Choroid plexus epithelial cell (primary cell): ENCODE measurements around the gene CHADL.

Source experiments
- DNase-seq: peaks from one replicate; pipeline ENCODE4 v3.0.0-alpha.2; 2010; ENCODE audit warnings: low read depth
- H3K4me3 ChIP-seq: 2 replicates; pipeline ENCODE4 v1.5.1; 2011; ENCODE audit warnings: low read depth, mild to moderate bottlenecking, control low read depth, low read length, moderate library complexity
- TF ChIP-seq, protein P1 (sequence below): conservative IDR thresholded peaks from 2 replicates; pipeline ENCODE4 v1.5.1; 2011; ENCODE audit warnings: low read depth, mild to moderate bottlenecking, control low read depth, inconsistent platforms, low read length, moderate library complexity

Gene CHADL, protein sequence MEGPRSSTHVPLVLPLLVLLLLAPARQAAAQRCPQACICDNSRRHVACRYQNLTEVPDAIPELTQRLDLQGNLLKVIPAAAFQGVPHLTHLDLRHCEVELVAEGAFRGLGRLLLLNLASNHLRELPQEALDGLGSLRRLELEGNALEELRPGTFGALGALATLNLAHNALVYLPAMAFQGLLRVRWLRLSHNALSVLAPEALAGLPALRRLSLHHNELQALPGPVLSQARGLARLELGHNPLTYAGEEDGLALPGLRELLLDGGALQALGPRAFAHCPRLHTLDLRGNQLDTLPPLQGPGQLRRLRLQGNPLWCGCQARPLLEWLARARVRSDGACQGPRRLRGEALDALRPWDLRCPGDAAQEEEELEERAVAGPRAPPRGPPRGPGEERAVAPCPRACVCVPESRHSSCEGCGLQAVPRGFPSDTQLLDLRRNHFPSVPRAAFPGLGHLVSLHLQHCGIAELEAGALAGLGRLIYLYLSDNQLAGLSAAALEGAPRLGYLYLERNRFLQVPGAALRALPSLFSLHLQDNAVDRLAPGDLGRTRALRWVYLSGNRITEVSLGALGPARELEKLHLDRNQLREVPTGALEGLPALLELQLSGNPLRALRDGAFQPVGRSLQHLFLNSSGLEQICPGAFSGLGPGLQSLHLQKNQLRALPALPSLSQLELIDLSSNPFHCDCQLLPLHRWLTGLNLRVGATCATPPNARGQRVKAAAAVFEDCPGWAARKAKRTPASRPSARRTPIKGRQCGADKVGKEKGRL

DNA sequence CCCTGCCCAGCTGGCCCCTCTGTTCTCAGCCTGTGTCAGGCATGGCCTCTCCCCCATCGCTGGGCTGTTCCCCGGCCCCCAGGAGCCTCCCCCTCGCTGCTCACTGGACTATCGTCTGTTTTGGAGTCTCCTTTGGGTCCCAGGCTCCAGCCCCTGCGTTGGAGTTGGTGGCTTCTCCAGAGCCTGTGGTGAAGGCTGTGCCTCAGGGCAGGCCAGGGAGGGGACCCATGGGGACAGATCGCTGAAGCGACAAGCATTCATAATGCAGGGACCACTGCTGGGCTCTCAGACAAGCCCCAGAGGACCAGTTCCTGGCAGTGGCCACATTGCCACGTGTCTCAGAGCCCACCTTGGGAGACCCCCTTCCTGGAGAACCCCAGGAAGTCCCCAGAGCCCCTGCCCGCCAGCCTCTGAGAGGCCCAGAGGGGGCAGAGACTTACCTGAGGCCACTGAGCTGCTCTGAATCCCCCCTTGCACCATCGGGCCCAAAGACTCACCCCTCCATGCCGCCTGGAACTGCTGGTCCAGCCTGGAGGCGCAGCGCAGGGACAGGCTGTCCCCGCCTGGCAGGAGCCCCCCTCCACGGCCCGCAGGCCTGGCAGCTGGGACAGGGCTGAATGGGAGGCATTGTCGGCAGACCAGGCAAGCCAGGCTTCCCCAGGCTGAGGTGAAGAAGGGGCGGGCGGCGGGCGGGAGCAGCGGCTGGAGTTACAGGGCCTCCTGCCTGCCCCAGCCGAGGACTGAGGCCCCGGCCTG lies at the start of gene CHADL:
TSS of gene CHADL (minus strand) at position 555 of the 756 bp plus-strand sequence. CDS start at position 505, 50 bp downstream.
- H3K4me3 ChIP-seq = no peak within 1 kb of the TSS
- DNase-seq = no peak
- TF ChIP-seq, protein P1, sequence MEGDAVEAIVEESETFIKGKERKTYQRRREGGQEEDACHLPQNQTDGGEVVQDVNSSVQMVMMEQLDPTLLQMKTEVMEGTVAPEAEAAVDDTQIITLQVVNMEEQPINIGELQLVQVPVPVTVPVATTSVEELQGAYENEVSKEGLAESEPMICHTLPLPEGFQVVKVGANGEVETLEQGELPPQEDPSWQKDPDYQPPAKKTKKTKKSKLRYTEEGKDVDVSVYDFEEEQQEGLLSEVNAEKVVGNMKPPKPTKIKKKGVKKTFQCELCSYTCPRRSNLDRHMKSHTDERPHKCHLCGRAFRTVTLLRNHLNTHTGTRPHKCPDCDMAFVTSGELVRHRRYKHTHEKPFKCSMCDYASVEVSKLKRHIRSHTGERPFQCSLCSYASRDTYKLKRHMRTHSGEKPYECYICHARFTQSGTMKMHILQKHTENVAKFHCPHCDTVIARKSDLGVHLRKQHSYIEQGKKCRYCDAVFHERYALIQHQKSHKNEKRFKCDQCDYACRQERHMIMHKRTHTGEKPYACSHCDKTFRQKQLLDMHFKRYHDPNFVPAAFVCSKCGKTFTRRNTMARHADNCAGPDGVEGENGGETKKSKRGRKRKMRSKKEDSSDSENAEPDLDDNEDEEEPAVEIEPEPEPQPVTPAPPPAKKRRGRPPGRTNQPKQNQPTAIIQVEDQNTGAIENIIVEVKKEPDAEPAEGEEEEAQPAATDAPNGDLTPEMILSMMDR = no peak

DNA sequence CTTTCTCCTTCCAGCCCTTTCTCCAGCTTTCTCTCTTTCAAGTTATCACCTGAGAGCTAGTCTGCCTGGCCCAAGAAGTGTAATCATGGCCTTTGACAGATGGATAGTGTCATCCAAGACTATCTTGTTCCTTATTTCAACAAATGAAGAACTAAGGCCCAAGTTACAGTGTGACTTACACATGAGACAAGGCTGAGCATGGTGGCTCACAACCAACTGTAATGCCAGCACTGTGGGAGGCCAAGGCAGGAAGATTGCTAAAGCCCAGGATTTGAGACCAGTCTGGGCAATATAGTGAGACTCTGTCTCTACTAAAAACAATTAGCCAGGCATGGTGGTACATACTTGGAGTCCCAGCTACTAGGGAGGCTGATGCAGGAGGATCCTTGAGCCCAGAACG lies 48.9 kb upstream of the CHADL start:
- DNase-seq = no peak
- TF ChIP-seq, protein P1 = no peak

DNA sequence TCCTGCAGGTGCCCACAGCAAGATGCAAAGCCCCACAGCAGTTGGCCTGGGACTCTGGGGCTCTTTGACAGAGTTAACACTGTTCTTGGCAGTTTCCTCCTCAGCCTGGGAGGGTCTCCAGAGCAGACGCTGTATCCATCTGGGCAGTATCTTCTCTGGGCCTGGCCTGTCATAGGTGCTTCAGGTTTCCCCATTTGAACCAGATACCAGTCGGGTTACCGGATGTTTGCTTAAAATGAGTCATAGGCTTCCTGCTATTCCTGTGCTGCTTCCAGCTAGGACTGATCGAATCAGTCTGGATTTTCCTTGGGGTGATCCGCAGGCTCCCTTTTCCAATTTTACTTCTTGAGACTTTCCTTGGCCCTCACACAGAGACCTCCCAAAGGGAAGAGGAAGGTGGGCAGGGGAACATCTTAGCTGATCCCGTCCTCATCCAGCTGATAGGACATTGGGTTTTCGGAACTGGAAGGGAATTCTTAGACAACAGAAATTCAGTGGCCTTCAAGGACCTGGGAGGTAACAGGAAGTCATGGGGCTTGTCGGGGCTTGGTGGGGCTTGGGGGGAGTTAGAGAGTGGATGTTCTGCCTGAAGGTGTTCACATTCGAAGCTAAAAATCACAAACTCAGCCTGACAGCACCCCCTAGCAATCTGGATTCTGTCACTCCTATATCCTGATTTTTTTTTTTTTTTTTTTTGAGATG lies 47.7 kb upstream of the CHADL start:
- peak; percentile 66 for DNase-seq
- no peak overlapping the region for H3K4me3 ChIP-seq
- TF ChIP-seq, protein P1 = no peak

More for the DNA sequence above, 48.9 kb upstream of the CHADL start:
- no peak overlapping the region for H3K4me3 ChIP-seq

- TF ChIP-seq, protein P1 = no peak
- DNase-seq = no peak
- H3K4me3 ChIP-seq = peak overlapping the region; percentile 57
These were observed 45.9 kb upstream of the CHADL start for GRCh38 chr22:41286639-41287091.

DNA sequence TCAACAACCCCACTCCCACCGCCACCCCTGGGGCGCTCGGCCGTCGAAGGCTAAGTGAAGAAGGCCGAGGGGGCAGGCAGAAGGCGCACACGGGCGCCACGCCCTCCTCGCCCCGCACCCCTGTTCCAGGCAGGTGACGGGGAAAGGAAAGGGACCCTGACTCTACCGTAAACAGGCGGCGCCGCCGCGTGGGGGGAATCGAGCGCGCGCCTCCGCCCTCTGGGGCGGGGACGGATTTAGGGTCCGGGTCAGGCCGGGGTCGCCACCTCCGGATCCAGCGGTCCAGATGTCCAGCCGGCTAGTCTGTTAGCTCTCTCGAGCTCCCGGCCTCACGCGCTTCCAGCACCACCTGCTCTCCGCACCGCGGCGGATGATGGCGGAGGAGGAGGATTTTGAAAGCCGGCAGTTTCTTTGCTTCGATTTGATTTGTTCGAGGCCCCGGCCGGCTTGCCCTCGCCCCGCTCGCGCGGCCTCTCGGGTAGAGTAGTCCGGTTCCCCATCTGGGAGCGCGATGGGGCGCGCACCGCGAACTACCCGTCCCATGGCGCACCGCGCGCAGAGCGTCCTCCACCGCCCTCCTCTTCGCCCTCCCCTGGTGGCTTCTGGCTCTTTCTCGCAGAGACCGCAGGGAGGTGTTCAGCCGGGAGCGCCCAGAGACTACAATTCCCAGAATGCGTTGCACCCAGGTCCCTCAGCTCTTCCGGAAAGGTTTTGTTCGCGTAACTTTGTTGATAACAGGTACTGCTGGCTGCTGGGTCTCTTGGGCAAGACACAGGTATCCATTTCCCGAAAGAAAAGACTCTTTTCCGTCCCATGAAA lies 45.3 kb upstream of the CHADL start, which contains the start of gene RANGAP1:
TSS of gene RANGAP1 (minus strand) at position 368 of the 819 bp plus-strand sequence. CDS start 5,143 bp downstream, outside the sequence.
- TF ChIP-seq, protein P1 = peak; percentile 33
- peak; percentile 99 for DNase-seq
- peak within 1 kb of the TSS; percentile 90 for H3K4me3 ChIP-seq

GRCh38 chr22:41285441-41285819 lies 44.7 kb upstream of the CHADL start:
- DNase-seq = peak; percentile 89
- TF ChIP-seq, protein P1 = no peak
- peak overlapping the region; percentile 90 for H3K4me3 ChIP-seq
